ENCODE results near the gene ZMAT3.

The ZMAT3 gene

GRCh38 chr3:178996399-178996798, 75.2 kb downstream of the ZMAT3 start:
- Mint-ChIP-seq H3K27ac (no peak overlapping the region), H3K4me1 (ENCODE audit: low read depth in 2 of 2) (no peaks in the 10 kb centered on the region), H3K9me3 (peaks cover 0 to 2% of the 10 kb centered on the region in 2 donors), H3K27me3 (no peaks in the 10 kb centered on the region), H3K4me3 (no peak overlapping the region), H3K36me3 (ENCODE audit: insufficient read depth) (no peaks in the 10 kb centered on the region)
- ATAC-seq (replicated peaks) (no peak), DNase-seq (no peak)

- Mint-ChIP-seq H3K36me3 (ENCODE audit: insufficient read depth) (no peaks in the 10 kb centered on the region), H3K4me1 (ENCODE audit: low read depth in 2 of 2) (no peaks in the 10 kb centered on the region), H3K27me3 (no peaks in the 10 kb centered on the region), H3K4me3 (no peak overlapping the region), H3K27ac (no peak overlapping the region), H3K9me3 (peaks cover 18 to 28% of the 10 kb centered on the region in 2 donors)
- ATAC-seq (replicated peaks): no peak
- no peak for DNase-seq
Observed at GRCh38 chr3:178990293-178990692, 81.3 kb downstream of the ZMAT3 start.

DNA sequence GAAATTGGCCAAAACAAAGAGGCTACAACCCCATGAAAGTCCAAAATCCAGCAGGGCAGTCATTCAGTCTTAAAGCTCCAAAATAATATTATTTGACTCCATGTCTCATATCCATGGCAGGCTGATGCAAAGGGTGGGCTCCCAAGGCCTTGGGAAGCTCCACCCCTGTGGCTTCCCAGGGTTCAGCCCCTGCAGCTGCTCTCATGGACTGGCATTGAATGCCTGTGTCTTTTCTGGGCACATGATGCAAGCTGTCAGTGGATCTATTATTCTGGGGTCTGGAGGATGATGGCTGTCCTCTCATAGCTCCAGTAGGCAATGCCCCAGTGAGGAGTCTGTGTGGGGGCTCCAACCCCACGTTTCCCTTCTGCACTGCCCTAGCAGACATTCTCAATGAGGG, 81.8 kb downstream of the ZMAT3 start:
- DNase-seq: no peak
- no peak for ATAC-seq (replicated peaks)
- Mint-ChIP-seq H3K36me3 (ENCODE audit: insufficient read depth) (no peaks in the 10 kb centered on the region), H3K27ac (no peak overlapping the region), H3K9me3 (peaks cover 18 to 28% of the 10 kb centered on the region in 2 donors), H3K4me1 (ENCODE audit: low read depth in 2 of 2) (no peaks in the 10 kb centered on the region), H3K27me3 (no peaks in the 10 kb centered on the region), H3K4me3 (no peak overlapping the region)

GRCh38 chr3:178987745-178988144, 83.9 kb downstream of the ZMAT3 start:
- no peak for DNase-seq
- H3K4me1 Mint-ChIP-seq (ENCODE audit: low read depth in 2 of 2): no peaks in the 10 kb centered on the region
- no peak overlapping the region for H3K27ac Mint-ChIP-seq
- H3K4me3 Mint-ChIP-seq: no peak overlapping the region
- H3K36me3 Mint-ChIP-seq (ENCODE audit: insufficient read depth): no peaks in the 10 kb centered on the region
- ATAC-seq (replicated peaks): no peak
- H3K27me3 Mint-ChIP-seq: no peaks in the 10 kb centered on the region
- peaks cover 18 to 28% of the 10 kb centered on the region in 2 donors for H3K9me3 Mint-ChIP-seq

DNA sequence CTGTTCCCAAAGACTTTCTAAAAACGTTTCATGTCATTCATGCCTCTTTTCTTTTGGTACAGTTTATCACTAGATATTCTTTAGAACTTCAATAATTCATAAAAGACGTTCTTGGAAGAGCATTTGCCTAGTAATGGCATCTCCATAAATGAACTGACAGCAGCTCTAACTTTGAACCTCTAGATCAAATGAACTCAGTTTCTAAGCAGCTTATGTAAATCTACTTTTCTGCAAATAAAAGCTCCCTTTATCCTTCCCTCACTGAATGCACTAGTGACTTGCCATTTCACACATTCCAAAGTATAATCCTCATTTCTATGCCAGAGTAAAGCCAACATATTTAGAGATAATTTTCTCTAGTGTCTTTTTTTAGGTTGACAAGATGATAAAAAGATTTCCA, 85.2 kb downstream of the ZMAT3 start:
- DNase-seq (no peak), ATAC-seq (replicated peaks) (no peak)
- H3K36me3 Mint-ChIP-seq (ENCODE audit: insufficient read depth): no peaks in the 10 kb centered on the region
- no peak overlapping the region for H3K4me3 Mint-ChIP-seq
- H3K9me3 Mint-ChIP-seq: peaks cover 18 to 27% of the 10 kb centered on the region in 2 donors
- no peak overlapping the region for H3K27ac Mint-ChIP-seq
- no peaks in the 10 kb centered on the region for H3K4me1 Mint-ChIP-seq (ENCODE audit: low read depth in 2 of 2)
- no peaks in the 10 kb centered on the region for H3K27me3 Mint-ChIP-seq

DNA sequence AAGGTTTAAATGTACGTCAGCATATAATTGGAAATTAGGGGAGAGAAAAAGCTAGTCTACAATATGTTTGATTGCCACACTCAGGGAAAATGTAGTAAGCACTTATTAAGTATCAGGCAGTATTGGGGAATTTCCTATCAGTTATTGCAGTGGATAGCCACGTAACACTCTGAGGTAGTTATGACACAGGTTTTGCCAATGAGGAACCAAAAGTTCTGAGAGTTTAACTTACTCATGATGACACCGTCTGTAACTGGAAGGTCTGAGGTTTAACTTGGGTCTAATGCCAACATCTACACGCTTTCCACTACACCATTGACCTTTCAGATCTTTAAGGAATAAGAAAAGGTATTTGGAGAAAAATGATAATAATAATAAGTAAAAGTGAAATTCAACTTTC, 89.5 kb downstream of the ZMAT3 start:
- no peaks in the 10 kb centered on the region for H3K27me3 Mint-ChIP-seq
- peaks cover 5 to 8% of the 10 kb centered on the region in 2 donors for H3K9me3 Mint-ChIP-seq
- no peak overlapping the region for H3K4me3 Mint-ChIP-seq
- no peak for ATAC-seq (replicated peaks)
- no peak overlapping the region for H3K27ac Mint-ChIP-seq
- no peaks in the 10 kb centered on the region for H3K36me3 Mint-ChIP-seq (ENCODE audit: insufficient read depth)
- no peak for DNase-seq
- H3K4me1 Mint-ChIP-seq (ENCODE audit: low read depth in 2 of 2): no peaks in the 10 kb centered on the region

DNA sequence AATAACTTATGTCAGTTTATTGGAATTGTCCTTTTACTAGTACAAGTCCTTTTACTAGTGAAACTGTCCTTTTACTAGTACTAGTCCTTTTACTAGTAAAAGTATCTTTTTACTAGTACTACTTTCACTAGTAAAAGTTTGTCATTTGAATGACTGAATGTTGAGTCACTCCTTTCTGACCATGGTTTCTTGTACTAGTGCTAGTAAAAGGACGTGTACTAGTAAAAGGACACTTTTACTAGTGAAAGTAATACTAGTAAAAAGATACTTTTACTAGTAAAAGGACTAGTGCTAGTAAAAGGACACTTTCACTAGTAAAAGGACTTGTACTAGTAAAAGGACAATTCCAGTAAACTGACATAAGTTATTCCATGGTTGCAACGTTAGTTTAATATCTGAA, 96.3 kb downstream of the ZMAT3 start:
- peaks cover 0 to 1% of the 10 kb centered on the region in 2 donors for H3K4me1 Mint-ChIP-seq (ENCODE audit: low read depth in 2 of 2)
- ATAC-seq (replicated peaks): no peak
- no peak for DNase-seq
- H3K36me3 Mint-ChIP-seq (ENCODE audit: insufficient read depth): no peaks in the 10 kb centered on the region
- H3K9me3 Mint-ChIP-seq: peaks cover 0 to 9% of the 10 kb centered on the region in 2 donors
- no peak overlapping the region for H3K27ac Mint-ChIP-seq
- no peak overlapping the region for H3K4me3 Mint-ChIP-seq
- no peaks in the 10 kb centered on the region for H3K27me3 Mint-ChIP-seq

GRCh38 chr3:178971614-178972013, 100.0 kb downstream of the ZMAT3 start:
- ATAC-seq (replicated peaks) (no peak), DNase-seq (no peak)
- Mint-ChIP-seq H3K9me3 (peaks cover 0 to 9% of the 10 kb centered on the region in 2 donors), H3K4me1 (ENCODE audit: low read depth in 2 of 2) (peaks cover 4 to 10% of the 10 kb centered on the region in 2 donors), H3K27me3 (no peaks in the 10 kb centered on the region), H3K27ac (no peak overlapping the region), H3K4me3 (no peak overlapping the region), H3K36me3 (ENCODE audit: insufficient read depth) (no peaks in the 10 kb centered on the region)

DNA sequence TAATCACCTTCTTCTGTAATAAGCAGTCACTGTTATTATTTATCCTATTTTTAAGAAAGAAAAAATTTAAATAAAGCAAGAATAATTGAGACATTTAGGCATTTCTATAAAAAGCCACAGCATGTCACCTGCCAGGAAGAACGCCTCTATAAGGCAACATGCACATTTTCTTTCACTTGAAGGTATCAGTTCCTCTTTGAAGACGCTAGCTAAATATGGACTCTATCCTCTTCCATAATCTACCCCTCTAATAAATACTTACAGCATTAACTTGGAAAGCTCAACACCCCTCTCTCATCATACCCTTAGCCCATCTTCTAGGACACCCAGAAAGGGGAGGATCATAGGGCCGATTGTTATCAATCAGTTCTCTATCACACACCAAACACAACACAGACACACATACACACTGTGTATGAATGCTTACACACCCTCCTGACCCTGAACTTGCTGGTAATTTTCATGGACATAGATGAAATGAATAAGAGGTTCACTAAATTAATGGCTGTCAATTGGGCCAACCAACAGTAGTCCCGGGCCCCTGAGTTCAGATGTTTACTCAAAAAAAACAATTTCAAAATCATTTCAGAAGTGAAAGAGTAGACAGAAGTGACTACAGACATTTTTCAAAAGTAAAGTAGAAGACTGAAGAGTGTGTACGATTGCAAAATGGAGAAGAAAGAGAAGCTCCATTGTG, 102.5 kb downstream of the ZMAT3 start:
- Mint-ChIP-seq H3K4me1 (ENCODE audit: low read depth in 2 of 2) (peaks cover 8 to 10% of the 10 kb centered on the region in 2 donors), H3K4me3 (no peak overlapping the region), H3K27me3 (no peaks in the 10 kb centered on the region), H3K27ac (no peak overlapping the region), H3K9me3 (peaks cover 0 to 9% of the 10 kb centered on the region in 2 donors), H3K36me3 (ENCODE audit: insufficient read depth) (no peaks in the 10 kb centered on the region)
- no peak for ATAC-seq (replicated peaks)
- no peak for DNase-seq

Data from effector memory CD8-positive, alpha-beta T cell (primary cell).